HG03196 (cell line): ENCODE measurements around the gene TMEM233.
A peak's percentile ranks its signal among the peaks of the same experiment; 100 is the strongest.
"Not testable (repeated sequence)": the region's sequence is repeated elsewhere in the genome, so short reads cannot be mapped to it uniquely, and the experiment has no call there.

Experiments
- ATAC-seq: cut with Tn5 transposase; IDR thresholded peaks from one replicate; pipeline ENCODE4 v1.9.1; 2021; ENCODE audit not compliant: unreplicated experiment

The TMEM233 gene

DNA sequence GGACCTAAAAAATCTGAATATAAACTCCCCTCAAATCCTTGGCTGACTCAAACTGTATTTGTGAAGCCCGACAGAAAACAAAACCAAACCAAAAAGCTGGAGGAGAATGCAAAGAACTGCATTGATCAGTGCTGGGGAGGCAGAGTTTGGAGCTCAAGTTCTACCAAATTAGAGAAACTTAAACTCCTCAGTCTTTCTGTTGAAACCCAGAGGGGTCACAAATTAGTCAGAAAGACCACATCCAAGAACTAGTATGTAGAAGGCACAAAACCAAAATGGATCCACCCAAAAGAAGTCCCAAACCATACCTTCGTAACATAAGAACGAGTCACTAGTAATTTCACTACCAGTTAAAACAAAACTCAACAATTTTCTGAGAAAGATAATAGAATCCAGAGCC, 59.1 kb downstream of the TMEM233 start:
- no peak for ATAC-seq

DNA sequence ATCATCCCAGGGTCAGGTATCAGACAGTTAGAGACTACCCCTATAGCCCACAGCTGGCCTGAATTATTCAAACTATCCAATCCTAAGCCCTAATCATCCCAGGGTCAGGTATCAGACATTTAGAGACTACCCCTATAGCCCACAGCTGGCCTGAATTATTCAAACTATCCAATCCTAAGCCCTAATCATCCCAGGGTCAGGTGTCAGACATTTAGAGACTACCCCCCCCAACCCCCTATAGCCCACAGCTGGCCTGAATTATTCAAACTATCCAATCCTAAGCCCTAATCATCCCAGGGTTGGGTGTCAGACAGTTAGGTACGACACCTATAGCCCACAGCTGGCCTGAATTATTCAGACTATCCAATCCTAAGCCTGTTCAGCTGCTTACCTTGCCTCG, 63.4 kb downstream of the TMEM233 start:
- ATAC-seq: not testable (repeated sequence)

DNA sequence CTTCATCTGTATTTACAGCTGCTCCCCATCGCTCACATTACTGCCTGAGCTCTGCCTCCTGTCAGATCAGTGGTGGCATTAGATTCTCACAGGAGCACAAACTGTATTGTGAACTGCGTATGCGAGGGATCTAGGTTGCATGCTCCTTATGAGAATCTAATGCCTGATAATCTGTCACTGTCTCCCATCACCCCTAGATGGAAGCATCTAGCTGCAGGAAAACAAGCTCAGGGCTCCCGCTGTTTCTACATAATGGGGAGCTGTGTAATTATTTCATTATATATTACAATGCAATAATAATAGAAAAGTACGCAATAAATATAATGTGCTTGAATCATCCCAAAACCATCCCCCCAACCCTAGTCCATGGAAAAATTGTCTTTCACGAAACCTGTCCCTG, 64.6 kb downstream of the TMEM233 start:
- ATAC-seq: not testable (repeated sequence)

DNA sequence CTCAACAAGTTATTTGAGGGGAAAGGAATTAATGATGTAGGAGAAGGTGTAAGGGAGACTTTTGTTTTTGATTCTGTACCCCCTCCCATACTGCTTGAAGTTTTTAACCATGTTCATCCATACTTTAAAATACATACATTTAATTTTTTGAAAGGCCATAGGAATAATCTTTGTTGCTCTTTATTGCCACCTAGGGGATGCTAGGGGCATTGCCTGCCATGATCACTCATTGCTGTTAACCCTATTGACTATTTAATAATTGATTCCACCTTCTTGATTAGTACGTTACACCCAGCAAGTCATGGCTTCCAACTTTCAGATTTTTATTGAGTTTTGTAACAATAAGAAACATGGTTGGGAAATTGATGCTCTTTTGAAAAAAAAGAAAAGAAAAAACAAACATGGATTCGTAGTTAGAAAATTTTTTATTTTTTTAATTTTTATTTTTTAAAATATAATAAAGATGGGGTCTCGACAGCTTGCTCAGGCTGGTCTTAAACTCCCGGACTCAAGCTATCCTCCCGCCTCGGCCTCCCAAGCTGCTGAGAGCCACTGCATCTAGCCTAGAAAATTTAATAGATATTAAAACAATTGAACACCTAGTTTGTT, 65.8 kb downstream of the TMEM233 start:
- no peak for ATAC-seq

DNA sequence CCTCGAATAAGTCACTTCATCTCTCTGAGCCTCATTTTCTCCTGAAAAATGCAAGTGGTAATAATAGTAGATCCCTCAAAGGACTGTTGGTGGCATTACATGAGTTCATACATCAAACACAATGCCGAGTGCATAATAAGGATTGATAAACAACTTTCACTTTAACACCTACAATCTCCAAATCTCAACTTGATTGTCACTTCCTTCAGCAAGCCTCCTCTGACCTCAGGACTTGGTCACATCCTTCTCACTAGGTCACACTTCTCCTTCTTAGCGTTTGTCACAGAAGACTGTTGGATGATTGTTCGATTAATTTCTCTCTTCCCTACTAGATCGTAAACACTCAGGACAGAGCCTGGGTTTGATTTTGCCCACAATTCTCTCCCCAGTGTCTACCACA, 66.5 kb downstream of the TMEM233 start:
- no peak for ATAC-seq

DNA sequence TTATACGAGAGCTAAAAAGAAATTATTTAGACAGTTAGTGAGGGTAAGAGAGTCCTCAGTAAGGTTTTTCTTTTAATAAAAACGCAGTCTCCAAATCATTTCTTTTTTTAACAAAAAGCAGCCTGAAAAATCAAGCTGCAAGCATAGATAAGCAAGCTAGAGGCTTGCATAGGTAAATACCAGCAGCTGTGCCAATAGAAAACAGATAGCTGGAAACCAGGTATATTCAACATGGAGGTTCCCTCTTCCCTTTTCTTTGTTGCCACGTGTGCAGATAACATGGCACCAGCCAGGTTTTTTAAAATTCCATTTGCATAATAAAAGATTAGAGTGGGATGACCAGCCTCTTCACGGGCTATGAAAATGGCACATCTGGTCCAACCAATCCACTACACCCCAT, 68.3 kb downstream of the TMEM233 start:
- ATAC-seq: no peak

DNA sequence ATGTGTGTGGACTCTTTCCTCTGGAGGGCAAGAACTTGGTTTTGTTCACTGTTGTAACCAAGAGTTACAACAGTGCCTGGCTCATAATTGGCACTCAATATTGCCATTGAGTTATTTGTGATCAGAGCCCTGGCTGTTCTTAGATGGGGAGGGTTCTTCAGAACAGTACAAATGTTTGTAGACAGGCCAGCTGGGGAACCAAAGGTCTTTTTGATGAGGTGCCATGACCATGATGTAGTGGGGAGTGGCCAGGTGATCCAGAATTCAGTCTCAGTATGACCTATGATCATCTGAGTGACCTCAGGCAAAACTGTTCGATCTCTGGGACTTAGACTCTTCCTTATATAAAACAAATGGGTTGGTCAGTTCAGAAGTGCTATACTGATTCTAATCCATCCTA, 71.1 kb downstream of the TMEM233 start:
- ATAC-seq: no peak

DNA sequence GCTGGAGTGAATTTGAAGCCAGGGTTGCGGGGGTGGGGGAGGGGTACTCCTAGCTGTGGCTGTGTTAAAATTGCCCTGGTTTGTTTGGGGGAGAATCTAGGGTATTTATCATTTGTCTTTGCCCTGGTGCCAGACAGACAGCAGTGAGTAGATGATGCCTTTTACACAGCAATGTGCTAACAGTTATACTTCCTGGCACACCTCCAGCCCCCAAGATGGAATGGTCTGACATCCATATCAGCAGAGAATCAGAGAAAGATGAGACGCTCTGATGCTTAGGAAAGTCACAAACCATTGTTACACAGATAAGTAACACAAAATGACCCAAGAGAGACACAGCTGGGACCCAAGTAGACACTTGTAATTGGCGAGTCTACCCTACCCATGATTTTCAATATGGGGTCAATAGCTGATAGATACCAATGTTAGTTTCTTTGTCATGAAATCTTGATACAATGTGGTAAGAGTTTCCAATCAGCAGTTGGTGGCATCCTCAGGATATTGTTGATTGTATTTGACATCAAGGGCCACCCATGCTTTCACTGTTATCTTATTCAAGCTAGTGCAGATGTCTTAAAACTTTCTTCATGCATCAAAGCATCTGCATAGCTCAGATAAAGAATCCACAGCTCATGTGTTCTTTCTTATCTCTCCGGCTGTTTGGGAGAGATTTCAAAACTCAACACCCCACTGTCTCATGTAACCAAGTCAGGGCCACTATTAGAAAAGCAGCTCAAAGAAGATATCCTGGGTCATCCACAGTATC, 71.8 kb downstream of the TMEM233 start:
- ATAC-seq: no peak

DNA sequence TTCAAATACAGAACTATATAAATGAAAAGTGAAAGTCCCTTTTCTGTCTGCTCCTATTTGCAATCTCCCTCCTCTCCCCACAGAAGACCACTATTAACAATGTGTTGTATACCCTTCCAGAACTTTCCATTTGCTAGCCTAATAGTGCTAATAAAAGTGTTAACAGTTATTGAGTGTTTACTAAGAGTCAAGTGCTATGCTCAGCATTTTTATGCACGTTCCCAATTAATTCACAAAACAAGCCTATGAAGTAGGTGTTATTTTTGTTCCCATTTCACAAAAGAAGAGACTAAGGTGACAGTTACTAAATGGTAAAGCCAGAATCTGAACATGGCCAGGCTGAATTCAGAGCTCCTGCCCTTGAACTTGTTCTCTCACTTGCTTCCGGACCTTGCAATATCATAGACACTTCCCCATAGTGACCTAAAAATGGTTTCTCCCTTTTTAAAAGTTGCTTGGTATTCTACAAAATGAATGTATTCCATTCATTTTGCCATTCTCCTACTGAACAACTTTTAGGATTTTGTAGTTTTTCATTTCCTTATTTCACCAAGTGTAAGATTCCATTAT, 72.7 kb downstream of the TMEM233 start:
- ATAC-seq: no peak

DNA sequence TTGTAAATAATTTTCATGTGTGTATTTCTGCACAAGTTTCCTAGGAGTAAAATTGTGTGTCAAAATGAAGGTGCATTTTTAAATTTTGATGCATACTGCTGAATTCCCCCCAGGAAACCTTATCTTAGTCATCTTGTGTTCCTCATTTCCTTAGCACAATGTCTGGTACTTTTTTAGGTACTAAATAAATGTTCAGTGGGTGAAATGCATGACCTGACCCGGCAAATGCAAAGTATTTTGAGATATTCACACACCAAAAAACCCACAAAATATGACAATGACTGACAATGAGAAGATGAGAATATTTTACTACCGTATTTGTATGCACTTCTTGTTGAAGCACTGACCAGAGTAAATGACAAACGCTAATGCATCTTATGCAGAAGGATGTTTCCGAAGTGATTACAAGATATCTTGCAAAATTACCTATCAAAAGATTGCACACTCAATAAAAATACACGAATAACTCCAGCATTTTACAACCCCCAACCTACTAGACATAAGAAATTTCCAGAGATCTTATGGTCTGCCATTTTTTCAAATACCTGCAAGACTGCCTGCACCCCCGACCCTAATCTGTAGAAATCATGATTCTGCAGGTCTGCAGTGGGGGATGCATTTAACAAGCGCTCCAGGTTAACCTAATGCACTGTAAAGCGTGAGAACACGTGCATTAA, 73.5 kb downstream of the TMEM233 start:
- ATAC-seq: no peak

DNA sequence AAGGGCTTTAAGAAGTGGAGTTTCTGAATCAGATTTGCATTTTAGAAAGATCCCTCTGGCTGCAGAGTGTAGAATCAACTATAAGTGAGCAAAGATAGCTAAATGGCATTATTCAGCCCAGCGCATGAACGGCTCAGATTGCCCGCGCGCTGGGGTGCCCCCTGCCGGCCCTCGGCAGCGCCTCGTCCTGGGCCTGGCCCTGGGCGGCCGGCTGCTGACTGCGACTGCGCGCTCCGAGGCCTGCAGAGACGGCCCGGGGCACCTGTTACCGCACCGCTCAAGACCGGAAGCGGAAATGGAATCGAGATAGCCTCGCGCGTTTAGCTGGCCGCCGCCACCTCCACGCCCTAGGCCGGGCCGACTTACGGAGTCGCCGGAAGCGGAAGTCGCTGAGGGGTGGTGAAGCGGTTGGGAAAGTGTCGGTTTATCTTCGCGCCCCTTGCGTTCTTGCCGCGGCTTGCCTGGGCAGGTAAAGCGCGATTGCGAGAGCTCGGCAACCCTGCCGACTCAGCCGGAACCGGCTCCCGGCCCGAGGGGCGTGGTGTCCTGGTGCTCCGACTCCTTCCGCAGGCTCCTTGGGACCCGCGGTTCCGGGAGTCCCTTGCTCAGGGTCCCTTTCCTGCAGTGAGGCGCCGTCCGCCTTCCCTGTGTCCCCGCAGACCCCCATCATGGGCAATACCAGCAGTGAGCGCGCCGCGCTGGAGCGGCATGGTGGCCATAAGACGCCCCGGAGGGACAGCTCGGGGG, 74.2 kb downstream of the TMEM233 start, which contains the start of gene PRKAB1:
Gene PRKAB1 (plus strand): TSS at position 557 of the 747 bp plus-strand sequence. CDS start 112 bp downstream, at position 669.
- ATAC-seq: peak; percentile 97

DNA sequence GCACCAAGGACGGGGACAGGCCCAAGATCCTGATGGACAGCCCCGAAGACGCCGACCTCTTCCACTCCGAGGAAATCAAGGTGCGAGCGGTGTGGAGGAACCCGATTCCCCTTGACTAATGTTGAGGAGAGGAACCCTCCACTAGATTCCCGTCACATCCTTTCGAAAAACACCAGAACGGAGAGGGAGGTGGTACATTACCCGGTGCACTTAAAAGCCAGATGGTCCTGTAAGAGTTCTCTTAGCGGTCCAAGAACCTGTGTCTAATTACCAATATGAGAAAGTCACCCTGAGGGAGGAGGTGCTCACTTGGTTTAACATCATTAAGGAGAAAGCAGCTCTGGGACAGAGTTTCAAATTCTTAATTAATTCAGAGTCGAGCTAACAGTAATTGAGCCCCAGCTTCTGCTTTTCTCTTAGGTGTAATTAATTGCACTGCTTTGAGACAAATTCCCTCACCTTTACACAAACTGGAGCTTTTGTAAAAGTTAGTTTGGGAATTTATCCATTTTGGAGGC, 74.8 kb downstream of the TMEM233 start:
- ATAC-seq: no peak

DNA sequence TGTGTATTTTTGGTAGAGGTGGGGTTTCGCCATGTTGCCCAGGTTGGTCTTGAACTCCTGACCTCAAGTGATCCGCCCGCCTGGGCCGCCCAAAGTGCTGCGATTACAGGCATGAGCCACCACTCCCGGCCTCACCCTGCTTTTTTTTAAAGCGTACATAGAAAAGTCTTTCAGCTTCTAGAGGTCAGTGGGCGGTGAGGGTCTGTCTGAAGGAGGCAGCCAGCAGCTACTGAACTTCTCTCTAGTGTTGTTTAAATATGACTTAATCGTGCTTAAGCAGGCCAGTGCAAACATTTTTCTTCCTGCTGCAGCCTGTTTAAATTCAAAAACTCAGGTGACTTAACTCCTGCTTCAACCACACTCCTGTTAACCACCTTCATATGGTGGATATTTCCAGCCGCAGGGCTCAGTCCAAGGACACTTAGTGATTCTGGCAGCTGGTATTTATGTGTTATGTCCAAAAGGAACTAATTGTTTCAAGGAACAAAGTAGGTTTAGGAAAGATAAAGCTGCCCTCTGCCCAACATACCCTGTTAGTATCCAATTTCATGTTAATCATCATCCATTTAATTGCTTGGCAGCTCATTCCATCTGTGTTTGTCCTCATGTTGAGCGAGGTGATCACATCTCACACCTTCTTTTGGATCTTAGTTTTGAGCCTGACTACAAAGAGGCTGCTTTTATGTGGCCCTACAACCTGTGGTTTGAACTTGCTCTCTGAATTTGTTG, 76.3 kb downstream of the TMEM233 start:
- ATAC-seq: no peak

DNA sequence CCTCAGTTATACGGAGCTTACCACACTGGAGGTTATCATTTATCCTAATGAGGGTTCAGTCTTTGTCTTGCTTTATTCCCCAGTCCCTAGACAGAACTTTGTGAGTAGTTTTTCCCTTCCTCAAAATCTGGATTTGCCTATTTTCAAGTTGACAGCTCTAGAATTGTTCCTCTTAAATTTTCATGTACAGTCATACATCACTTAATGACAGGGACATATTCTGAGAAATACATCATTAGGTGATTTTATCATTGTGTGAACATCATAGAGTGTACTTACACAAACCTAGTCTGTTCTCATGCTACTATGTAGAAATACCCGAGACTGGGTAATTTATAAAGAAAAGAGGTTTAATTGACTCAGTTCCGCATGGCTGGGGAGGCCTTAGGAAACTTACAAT, 77.5 kb downstream of the TMEM233 start:
- no peak for ATAC-seq

DNA sequence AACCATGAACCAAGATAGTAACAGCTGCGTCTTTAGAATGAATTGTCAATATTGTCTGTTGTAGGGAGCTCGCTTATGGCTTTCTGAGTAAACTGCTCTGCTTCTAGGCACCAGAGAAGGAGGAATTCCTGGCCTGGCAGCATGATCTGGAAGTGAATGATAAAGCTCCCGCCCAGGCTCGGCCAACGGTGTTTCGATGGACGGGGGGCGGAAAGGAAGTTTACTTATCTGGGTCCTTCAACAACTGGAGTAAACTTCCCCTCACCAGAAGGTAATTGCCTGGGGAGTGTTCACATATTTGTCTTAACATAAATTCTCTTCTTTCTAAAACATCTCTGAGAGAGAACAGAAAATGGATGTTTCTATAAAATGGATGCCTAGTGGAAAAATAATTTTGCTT, 78.6 kb downstream of the TMEM233 start:
- ATAC-seq: no peak

DNA sequence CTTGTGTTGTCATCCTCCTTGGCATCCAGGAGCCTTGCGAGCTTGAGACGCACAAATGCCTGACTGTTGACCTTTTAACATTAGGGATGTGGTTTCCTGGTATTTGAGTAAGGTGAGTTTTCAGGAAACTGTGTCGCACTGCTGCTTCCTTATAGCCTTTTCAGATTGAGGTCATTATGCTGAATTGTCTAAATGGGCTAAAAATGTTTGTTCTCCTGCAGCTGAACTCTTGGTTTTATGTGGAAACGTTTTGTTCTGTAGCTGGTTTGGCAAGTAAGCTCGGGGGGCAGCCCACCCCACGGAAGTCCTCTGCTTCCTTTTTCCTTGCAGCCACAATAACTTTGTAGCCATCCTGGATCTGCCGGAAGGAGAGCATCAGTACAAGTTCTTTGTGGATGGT, 80.1 kb downstream of the TMEM233 start:
- no peak for ATAC-seq

DNA sequence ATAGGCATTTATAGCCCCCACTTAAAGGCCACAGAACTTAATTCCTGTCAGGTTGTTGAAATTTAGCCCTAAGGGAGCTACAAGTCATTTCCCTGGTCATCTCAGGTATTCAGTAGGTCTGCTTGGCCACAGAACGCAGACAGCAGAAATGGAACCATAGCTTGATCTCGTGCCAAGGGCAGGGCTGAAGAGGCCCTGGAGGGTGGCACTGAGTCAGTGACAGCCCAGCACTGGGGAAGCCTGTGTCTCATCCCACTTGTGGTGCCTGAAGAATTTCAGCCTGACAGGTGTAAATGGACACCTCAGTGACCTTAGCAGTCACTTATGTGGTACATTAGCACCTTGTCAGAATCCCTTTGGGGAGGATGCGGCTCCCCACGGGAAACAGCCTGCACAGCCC, 81.0 kb downstream of the TMEM233 start:
- no peak for ATAC-seq

DNA sequence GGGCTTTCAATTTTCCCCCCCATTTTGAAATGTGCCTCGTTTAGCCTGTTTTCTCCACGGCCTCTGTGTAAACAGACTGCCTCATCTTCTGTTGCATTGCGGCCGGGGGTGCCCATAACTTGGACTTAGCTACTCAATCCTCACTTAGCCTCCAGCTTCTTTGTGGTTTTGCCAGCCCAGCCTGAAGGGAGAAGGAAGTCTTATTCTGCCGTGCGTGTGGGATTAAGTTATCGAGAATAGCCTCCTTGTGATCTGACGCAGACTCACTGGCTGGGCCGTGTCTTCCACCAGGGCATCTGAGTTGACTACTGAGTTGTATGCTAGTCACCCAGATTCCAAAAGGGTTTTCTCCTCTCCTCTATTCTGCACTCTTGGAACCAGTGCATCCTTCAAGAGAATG, 82.4 kb downstream of the TMEM233 start:
- ATAC-seq: no peak

DNA sequence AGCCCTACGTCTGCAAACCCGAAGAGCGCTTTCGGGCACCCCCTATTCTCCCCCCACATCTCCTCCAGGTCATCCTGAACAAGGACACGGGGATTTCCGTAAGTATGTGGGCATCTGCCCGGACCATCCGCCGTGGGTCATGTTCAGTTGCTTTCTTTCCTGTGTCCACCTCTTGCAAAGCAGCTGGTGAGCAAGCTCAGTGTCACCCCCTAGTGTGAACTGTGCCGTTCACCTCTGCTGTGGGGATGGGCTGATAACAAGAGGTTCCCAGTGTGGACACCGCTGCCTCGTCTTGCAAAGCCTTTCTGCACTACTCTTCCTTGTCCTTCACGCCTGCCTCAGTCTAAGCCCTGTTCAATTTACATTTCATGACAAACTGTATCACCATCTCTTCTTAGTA, 83.0 kb downstream of the TMEM233 start:
- no peak for ATAC-seq

DNA sequence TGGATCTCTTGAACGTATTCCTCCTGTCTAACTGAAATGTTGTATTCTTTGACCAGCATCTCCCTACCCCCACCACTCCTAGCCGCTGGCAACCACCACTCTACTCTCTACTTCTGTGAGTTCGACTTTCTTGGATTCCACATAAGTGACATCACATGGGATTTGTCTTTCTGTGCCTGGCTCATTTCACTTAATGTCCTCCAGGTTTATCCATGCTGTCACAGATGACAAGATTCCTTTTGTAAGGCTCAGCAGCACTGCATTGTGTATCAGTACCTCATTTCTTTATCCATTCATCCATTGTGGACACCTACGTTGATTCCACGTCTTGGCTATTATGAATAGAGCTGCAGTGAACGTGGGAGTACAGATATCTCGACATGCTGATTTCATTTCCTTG, 84.9 kb downstream of the TMEM233 start:
- no peak for ATAC-seq
